Stimulated activated CD8-positive, alpha-beta memory T cell treated with anti-CD3 and anti-CD28 coated beads, Interleukin-12 subunit alpha, Interleukin-12 subunit beta, amount 100 ng/mL, for 4 hours (primary cell): ENCODE measurements around the gene RINL.
"Not testable (repeated sequence)": the region's sequence is repeated elsewhere in the genome, so short reads cannot be mapped to it uniquely, and the experiment has no call there.

Experiments used
- DNase-seq: peaks from one replicate; pipeline ENCODE4 v3.0.0-alpha.2; 2020; ENCODE audit warnings: low read depth

Gene RINL

GRCh38 chr19:38875656-38876395, 2.2 kb downstream of the RINL start:
- DNase-seq = no peak

- DNase-seq = not testable (repeated sequence)
Measured at GRCh38 chr19:38873400-38873799, 4.7 kb downstream of the RINL start.

GRCh38 chr19:38870612-38871011, 7.5 kb downstream of the RINL start:
- no peak for DNase-seq

GRCh38 chr19:38869836-38870607, 8.1 kb downstream of the RINL start:
- peak; percentile 88 for DNase-seq

- no peak for DNase-seq
Measured at GRCh38 chr19:38869160-38869835, 8.8 kb downstream of the RINL start.

- no peak for DNase-seq
Measured at GRCh38 chr19:38868551-38868950, 9.5 kb downstream of the RINL start.

GRCh38 chr19:38867171-38867780, 10.8 kb downstream of the RINL start:
- no peak for DNase-seq

GRCh38 chr19:38862321-38863059, 15.6 kb downstream of the RINL start:
- DNase-seq = no peak

- DNase-seq = no peak
Measured at GRCh38 chr19:38861368-38861767, 16.7 kb downstream of the RINL start.

GRCh38 chr19:38859631-38860204, 18.4 kb downstream of the RINL start:
- DNase-seq = not testable (repeated sequence)

- DNase-seq = no peak
Measured at GRCh38 chr19:38856813-38857212, 21.3 kb downstream of the RINL start.

GRCh38 chr19:38855751-38856150, 22.3 kb downstream of the RINL start:
- DNase-seq = not testable (repeated sequence)

GRCh38 chr19:38854961-38855360, 23.1 kb downstream of the RINL start:
- DNase-seq = not testable (repeated sequence)

- DNase-seq = no peak
Measured at GRCh38 chr19:38853214-38853613, 24.9 kb downstream of the RINL start.

- DNase-seq = peak; percentile 53
Measured at GRCh38 chr19:38852231-38853044, 25.6 kb downstream of the RINL start.

GRCh38 chr19:38851622-38852230, 26.3 kb downstream of the RINL start:
- peak; percentile 83 for DNase-seq

GRCh38 chr19:38850976-38851621, 27.0 kb downstream of the RINL start:
- DNase-seq = peak; percentile 36

GRCh38 chr19:38850436-38850975, 27.6 kb downstream of the RINL start:
- peak; percentile 98 for DNase-seq

GRCh38 chr19:38849860-38850435, 28.1 kb downstream of the RINL start, which contains the start of gene HNRNPL:
Gene HNRNPL, minus strand, starts transcription at chr19:38849986. Its CDS starts 20 bp downstream, at chr19:38849966.
- peak; percentile 98 for DNase-seq
